GM04504 (cell line): ENCODE results near the gene HEXA.
"Not testable (repeated sequence)": the region's sequence is repeated elsewhere in the genome, so short reads cannot be mapped to it uniquely, and the experiment has no call there.

Experiments
- DNase-seq: peaks from one replicate; pipeline ENCODE4 v3.0.0-alpha.2; 2012; ENCODE audit warnings: low read depth

Gene HEXA

GRCh38 chr15:72375846-72376581 is at the start of gene HEXA:
Gene HEXA, minus strand, starts transcription at chr15:72376014. Its CDS starts 42 bp downstream, at chr15:72375972.
- peak; percentile 81 for DNase-seq

- DNase-seq: no peak
Observed at GRCh38 chr15:72423256-72423655, 47.4 kb upstream of the HEXA start.

- no peak for DNase-seq
Observed at GRCh38 chr15:72421484-72421883, 45.7 kb upstream of the HEXA start.

GRCh38 chr15:72420576-72420975 is 44.8 kb upstream of the HEXA start:
- no peak for DNase-seq

GRCh38 chr15:72419768-72420167 is 44.0 kb upstream of the HEXA start:
- DNase-seq: not testable (repeated sequence)

GRCh38 chr15:72415304-72415703 is 39.5 kb upstream of the HEXA start:
- no peak for DNase-seq

- DNase-seq: not testable (repeated sequence)
Observed at GRCh38 chr15:72413337-72413736, 37.5 kb upstream of the HEXA start.

GRCh38 chr15:72411544-72411943 is 35.7 kb upstream of the HEXA start:
- no peak for DNase-seq

- no peak for DNase-seq
Observed at GRCh38 chr15:72411111-72411510, 35.3 kb upstream of the HEXA start.

GRCh38 chr15:72406936-72407335 is 31.1 kb upstream of the HEXA start:
- DNase-seq: no peak

GRCh38 chr15:72404841-72405240 is 29.0 kb upstream of the HEXA start:
- DNase-seq: no peak

GRCh38 chr15:72404356-72404755 is 28.5 kb upstream of the HEXA start:
- no peak for DNase-seq

GRCh38 chr15:72402726-72403125 is 26.9 kb upstream of the HEXA start:
- no peak for DNase-seq

- no peak for DNase-seq
Observed at GRCh38 chr15:72398648-72399047, 22.8 kb upstream of the HEXA start.

- no peak for DNase-seq
Observed at GRCh38 chr15:72397796-72398588, 22.2 kb upstream of the HEXA start, which contains the start of gene TMEM202. Gene TMEM202, plus strand, starts transcription at chr15:72398305. Its CDS starts 22 bp downstream, at chr15:72398327.

GRCh38 chr15:72396331-72396730 is 20.5 kb upstream of the HEXA start:
- DNase-seq: not testable (repeated sequence)

- no peak for DNase-seq
Observed at GRCh38 chr15:72389231-72389630, 13.4 kb upstream of the HEXA start.

GRCh38 chr15:72387741-72388140 is 11.9 kb upstream of the HEXA start:
- DNase-seq: no peak

- no peak for DNase-seq
Observed at GRCh38 chr15:72382146-72382545, 6.3 kb upstream of the HEXA start.

- no peak for DNase-seq
Observed at GRCh38 chr15:72380743-72381142, 4.9 kb upstream of the HEXA start.

- DNase-seq: no peak
Observed at GRCh38 chr15:72379856-72380430, 4.1 kb upstream of the HEXA start.

GRCh38 chr15:72379106-72379505 is 3.3 kb upstream of the HEXA start:
- not testable (repeated sequence) for DNase-seq

- DNase-seq: no peak
Observed at GRCh38 chr15:72377331-72377730, 1.5 kb upstream of the HEXA start.
